Activated naive CD4-positive, alpha-beta T cell treated with anti-CD3 and anti-CD28 coated beads, Interleukin-2, amount 50 U/mL, for 16 hours (primary cell): Measurements from ENCODE around the gene UNC5C.

Experiments
- DNase-seq: peaks from one replicate; pipeline ENCODE4 v3.0.0-alpha.2; 2020

The UNC5C gene

DNA sequence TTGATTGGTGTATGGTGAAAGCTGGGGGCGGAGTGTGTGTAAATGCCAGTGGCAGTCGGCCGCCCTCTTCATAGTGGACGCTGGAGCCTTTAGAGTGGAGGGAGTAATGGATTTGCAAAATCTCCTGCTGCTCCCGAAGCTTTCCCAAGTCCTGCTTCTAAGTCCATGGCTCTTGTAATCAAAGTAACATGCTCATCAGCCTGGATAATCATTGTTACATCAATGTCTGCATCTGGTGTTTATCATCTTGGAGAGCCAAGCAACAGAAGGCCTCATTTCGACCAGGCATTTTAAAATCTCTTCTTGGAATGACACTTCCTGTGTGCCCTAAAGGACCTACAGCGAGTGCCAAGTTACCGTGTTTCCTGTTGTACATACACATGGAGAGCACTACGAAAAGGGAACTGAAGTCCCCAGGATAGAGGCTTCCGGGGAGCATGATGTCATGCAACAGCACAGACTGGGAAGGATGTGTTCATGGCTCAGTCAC, 32.2 kb downstream of the UNC5C start:
- DNase-seq = no peak

DNA sequence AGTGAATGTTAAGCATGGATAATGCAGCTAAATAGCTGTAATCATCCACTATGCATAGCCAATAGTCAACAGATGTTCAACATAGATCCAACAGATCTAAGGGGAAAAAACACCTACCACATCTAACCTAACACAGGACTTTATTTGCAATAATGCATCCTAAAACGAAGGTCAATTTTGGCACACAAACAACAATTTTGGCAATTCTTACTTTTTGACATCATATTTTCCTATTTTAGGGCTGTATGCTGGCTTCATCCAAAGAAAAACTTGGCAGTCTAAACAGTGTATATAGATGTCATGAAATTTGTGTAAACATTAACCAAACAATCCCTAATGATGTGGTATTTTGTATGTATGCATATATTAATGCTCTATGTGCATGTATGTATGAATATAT, 33.2 kb downstream of the UNC5C start:
- no peak for DNase-seq

DNA sequence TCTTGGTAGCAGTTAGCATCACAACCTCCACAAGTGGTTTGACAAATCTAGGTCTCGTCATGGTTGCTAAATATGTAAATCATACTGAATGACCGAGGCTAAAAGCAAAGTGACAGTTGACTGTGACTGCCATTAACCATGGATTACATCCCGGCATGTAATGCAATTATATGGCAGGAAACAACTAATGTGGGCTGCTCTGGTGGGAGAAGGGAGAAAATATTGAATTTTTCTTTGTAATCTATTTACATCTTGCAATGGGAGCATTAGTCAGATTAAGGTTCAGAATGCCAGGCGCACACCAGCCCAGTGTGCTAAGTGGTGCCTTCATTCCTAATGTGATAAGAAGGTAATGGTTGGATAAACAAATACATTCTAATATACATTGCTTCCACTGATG, 35.8 kb downstream of the UNC5C start:
- DNase-seq = no peak

DNA sequence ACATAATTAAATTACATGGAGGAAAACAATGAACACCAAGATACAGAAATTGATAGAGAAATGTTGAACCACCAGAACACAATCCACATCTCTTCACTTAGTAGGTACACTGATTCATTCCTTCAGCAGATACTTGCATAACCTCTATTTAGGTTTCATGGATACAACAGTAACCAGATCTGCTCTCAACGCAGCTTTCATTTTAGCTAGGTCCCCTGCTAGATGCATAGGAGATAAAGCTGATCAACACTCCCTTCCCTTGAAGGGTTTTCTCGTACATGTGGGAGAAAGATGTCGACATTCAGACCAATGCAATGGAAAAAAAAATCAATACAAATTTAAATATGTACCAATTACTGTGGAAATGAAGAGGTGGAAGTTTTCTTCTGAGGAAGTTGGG, 37.3 kb downstream of the UNC5C start:
- no peak for DNase-seq

DNA sequence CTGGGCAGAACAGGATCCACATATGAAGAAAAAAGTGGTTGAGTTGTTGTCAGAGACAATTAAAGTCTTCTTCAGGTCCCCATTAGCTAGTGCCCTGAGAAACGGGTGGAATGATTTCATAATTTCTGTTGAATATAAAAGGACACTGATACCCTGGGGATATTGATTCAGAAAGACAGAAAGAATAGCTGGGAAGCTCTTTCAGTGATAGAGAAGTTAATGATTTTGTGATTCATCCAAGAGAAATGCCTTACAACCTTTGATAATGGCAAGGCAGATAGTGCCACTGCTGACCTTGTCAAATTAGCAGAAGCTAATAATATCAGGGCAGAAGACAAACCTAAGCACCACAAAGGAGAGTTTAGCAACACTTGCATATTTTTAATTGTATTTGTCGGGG, 37.9 kb downstream of the UNC5C start:
- no peak for DNase-seq

DNA sequence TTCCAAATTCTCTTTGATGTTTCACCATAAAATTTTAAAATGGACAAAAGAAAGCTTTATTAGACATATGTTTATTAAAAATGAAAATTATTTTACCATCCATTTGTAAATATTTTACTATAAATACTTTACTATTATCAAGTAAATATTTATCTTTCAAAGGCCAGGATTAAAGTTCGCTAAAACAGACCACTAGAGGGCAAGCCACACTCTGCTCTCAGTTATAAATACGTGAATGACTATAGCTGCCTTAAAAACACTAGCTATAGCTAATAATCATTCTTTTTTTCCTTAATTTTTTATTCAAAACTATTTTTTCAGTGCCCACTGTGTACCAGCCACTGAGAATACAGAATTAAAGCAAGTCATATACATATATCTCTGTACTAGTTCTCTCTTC, 38.6 kb downstream of the UNC5C start:
- DNase-seq = no peak

DNA sequence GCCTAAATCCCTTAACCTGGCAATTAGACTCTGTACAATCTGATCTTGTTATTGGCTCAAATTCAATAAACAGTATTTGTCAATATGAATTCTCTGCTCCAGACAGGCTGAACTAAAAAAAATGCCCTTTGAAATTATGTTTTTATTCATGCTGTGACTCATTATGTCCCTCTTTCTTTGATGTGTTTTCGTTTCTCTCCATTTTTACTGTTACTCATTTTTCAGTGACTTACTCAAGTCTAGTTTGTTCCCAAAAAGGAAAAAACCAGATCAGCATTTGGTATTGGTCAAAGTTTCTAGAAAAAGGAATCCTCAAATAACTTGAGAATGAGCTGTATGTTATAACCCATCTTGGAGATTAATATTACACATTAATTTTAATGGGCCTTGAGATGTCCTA, 40.4 kb downstream of the UNC5C start:
- no peak for DNase-seq

DNA sequence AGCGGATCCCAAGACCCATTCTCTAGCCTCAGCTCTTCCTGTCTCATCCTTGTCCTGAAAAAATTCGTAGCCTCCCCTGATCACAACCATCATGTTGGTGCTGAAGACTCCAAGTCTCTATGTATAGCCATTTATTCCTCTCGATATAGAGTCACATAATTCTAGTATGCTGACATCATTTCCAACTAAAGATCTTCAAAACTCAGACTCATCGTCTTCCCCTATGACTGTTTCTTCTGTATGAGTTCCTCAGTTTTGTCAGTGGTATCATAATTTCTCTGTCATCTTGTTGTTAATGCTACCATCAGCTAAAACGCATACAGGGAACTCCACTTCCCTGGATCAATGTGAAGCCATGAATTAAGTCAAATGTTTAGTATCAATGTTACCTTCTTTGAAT, 41.2 kb downstream of the UNC5C start:
- DNase-seq = no peak

DNA sequence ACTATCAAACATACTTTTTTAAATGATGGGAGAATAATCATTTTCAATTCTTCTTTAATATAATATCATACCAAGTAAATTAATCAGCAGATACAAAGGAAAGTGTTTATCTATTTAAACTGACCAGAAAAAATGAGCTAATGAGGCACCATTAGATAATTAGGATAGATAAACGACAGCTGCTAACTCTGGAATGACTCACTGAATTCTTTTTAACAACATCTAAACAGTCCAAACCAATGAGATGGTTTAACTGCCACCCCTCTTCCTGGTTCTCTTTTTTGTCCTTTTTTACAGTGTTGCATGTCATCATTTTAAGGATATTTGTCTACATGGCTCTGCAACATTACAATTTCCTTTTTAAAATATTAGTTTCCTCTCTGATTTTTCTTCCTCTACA, 41.6 kb downstream of the UNC5C start:
- DNase-seq = no peak

DNA sequence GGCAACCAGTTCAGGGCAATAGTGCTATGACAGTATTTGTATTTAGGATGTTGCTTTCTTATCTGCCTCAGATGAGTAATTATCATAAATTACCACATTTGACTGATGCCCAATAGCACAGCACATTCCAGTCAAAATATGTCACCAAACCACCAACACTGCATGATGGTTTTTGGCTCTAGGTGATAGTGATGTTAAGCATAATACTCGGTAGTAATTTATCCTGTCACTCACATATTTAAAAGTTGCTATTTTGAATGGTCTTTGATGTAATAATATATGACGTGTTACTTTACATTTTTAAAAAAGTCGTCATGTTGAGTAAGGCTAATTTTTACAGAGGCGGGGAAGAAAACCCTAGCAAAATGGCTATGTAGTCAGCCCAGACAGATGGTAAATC, 42.5 kb downstream of the UNC5C start:
- no peak for DNase-seq

DNA sequence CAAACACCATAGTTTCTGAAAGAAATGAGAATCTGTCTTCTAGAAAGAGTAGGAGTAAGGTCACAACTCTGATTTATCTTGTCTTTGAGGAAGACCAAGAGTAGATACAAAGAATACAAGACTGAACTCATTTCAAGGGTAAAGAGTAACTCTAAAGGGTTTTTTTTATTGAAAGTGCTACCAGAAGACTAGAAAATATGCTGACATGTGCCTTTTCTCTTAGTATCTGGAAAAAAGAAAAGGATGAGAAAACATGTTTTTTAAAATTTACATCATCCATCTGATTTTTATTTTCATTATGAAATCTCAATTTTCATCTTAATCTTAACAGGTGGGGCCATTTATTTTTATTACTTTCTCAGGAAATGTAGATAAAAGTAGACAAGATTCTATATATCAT, 43.0 kb downstream of the UNC5C start:
- no peak for DNase-seq

DNA sequence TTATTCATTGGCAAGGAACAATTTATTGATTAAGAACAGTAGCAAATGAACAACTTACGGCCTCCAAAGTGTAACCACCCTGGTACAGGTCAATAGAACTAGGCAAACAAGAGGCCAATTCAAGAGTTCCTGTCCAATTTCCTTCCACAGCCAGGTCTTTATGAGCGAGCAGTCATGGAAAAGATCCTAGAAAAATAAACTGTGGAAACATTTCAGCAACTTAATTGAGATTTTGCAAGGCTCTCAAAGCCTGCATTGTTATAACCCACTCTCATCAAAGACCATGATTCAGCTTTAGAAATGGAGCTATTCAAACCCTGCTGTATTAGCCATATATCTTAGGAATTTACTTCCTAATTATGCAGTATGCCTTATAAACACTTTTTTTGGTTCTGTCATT, 43.6 kb downstream of the UNC5C start:
- DNase-seq = no peak

DNA sequence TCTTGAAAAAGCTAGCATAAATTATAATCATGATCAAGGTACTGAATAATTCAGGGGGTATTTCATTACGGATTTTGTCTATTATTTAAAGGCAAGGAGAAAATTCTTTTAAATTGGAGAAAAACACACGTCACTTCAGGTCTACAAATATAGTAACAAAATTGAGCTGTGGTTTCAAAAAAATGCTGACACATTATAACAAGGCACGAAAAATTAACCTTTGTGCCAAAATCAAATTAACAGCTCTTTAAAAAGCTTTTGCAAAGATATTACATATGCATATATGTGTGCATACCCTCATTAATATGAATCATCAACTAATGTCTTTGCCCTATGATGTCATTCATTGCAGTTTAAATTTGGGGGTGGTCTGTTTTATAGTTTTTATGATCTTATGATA, 44.3 kb downstream of the UNC5C start:
- no peak for DNase-seq

DNA sequence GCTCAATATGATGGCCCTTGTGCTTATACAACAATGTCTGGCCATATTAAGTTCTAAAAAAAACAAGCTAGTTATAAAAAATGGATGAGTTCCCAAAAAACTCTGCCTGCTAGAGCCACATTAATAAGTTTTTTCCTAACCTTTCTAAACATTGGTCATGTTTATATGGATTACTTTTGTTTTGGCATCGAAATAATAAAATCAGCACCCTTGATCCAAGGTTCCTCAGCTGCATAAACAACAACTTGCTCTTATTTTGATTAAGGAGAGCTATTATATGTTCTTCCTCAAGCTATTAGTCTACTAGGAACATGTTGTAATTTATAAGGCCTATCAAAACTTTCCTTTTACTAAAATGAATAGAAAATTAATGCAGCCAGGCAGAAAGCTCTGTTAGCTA, 48.4 kb downstream of the UNC5C start:
- DNase-seq = no peak

DNA sequence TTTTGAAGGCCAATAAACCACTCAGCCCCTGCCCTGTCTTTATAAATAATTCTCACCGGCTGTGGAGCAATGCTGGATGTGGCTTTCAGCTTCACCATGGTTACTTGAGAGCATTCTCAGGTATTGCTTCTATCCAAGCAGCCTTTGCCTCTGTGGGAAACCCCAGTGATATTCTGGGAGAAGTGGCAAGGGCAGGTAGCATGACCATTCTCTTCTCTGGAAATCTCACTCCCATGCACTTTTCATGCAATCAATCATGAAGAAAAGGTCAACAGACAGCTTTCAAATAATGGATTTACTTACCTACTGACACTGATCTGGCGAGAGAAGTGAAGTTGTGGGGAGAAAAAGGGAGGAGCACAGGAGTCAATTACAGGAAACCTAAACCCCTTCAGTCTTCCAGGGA, 49.5 kb downstream of the UNC5C start:
- no peak for DNase-seq

DNA sequence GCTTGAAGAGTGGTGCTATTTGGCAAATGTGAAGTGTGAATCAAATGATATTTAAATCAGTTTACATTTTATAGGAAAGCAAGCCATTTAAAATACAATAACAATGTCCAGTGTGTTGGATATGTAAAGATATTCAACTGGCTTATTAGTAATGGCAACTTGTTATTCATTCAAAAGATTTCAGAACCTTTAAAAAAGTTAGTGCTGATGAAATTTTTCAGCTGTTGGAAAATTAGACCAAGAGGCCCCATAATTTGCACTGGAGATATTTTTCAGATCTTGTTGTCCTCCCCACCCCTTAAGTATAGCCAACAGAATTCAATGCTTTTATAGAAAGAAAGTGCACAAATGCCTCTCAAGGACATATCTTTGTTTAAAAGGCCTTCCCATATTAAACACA, 54.6 kb downstream of the UNC5C start:
- DNase-seq = no peak

DNA sequence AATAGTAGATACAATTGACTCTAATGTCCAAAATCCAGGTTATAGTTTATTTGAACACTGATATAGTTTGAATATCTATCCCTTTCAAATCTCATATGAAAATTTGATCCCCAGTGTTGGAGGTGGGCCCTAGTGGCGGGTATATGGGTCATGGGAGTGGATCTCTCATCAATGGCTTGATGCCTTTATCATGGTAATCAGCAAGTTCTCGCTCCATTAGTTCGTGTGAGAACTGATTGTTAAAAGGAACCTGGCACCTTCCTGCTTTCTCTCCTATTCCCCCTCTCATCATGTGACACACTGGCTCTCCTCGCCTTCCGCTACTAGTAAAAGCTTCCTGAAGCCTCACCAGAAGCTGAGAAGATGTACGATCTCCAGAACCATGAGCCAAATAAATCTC, 70.1 kb downstream of the UNC5C start:
- no peak for DNase-seq

DNA sequence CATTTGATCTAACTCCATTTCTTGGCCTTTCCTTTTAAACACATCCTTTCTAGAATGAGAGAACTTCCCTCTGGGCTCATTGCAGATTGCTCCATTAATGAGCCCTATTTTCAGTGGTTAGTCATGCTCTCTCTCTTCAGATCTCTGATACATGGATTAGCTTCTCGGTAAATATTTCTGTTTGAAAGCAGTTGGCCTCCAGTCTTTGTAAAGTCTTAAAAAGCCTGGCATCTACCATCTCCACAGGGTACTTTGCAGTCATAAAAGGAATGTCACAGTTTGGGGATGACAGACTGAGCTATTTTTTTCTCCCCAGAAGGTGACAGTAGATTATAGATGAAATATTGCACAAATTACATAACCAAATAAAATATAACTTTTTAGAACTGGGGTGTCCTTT, 72.7 kb downstream of the UNC5C start:
- no peak for DNase-seq

DNA sequence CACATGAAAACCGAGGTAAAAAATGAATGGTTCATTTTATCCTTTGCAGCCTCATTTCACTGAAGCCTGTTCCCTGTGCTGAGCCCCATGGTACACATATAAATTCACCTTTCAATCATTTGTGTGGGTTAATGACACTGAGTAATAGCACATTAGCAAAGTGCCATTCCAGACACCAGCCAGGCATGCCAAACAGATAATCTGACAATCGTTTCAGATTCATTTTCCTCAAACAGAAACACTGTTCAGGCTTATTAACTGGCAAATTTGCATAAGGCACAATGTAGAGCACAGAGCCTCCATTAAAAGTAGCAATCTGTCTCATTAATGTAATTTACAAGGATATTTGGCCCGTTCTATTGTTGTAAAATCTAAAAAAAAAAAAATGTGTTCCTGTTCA, 76.2 kb downstream of the UNC5C start:
- no peak for DNase-seq

DNA sequence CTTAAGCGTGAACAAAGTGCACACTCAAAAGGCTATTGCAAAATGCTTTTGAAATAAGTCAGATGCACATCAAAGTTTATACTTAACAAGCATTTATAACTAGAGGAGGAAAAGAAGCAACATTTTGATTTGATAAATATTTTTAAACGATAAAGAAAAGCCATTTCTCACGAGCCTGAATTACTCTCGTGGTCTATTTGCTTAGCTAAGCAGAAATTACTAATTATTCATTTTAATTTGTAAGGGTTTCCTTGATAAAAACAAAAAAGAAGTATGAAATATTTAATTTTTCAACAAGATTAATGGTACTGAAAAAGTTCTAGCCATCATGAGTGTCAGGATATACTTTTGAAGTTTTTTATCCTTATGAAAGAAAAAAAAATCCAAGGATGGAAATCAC, 78.2 kb downstream of the UNC5C start:
- no peak for DNase-seq

DNA sequence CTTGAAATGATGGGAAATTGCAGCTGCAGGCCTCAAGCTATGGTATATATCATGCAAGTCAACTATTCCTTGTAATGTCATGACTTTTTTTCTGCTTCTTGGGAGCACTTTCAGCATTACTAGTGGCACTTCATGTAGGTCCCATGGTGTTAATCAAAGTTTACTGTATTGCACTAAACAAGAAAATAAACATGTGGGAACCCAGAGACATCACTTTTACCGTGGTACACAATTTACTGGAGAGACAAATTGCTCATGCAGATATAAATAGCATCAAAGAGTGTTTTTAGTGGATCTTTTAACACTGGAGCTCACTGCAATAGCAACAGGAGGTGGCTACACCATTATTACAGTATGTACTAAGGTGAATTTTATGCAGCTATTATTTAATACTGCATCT, 79.2 kb downstream of the UNC5C start:
- DNase-seq = no peak

DNA sequence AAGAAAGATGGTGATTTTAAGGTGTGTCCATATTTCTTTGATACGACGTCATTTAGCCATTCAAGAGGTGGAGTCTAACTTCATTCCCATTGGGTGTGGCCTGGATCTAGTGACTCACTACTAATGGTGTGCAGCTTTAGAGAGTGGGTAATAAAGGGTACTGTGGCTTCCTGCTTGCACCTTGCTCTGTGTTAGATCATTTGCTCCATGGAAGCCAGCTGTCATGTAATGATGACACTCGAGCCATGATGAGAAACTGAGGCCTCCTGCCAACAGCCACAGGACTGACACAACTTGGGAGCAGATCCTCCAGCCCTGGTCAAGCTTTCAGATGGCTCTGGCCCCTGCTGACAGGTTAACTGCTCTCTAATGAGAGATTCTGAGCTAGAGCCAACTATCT, 82.0 kb downstream of the UNC5C start:
- DNase-seq = no peak

DNA sequence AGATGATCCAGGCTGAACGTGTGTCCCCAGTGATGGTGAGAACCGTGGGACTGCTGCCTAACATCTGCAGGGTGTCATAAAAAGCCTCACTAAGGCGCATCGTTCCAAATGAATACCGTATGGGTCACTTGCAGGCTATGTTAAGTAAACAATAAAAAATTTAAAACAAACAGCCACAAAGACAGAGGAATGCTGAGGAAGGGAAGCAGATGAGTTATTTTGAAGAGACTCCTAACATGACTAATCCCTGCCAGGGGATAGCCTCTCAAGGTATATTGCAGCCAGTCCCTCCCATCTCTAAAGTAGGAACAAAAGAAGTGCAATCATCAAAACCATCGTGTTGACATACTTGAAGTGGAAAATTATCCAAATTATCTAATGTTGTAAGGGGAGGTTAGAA, 83.8 kb downstream of the UNC5C start:
- no peak for DNase-seq

DNA sequence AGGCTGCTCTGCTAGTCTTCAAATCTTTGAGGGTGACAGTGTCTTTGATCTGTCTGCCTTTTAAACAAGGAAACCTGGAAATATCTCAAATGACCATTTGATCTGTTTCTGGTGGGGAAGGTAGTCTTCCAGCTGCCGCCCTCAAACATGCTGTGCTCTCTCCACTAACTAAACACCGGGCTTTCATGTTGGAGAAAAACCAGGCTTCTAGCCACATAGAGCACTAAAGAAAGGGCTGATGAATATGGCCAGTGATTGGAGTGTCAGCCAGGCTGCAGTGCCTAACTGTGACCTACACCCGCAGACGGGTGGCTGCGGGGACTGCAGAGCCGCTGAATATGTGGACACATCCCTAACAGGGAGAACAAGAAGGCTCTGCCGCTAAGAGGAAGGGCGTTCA, 85.9 kb downstream of the UNC5C start:
- DNase-seq = no peak

DNA sequence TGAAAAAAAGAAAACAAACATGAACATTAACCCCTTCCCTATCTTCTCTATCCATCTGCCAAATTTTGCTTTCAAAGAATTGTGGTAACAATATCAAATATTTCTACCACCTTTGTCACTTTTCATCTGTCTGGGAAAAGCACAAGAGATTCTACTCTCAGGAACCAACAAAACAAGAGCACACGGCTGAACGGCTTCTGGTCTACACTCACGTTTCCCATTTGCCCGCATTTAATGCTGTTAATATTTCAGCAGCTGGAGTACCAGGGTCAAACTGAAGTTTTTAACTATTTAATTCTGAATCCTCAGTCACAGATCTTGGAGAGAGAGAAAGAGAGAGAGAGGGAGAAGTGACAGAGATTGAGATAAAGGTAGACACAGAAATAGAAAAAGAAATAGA, 91.4 kb downstream of the UNC5C start:
- DNase-seq = no peak

DNA sequence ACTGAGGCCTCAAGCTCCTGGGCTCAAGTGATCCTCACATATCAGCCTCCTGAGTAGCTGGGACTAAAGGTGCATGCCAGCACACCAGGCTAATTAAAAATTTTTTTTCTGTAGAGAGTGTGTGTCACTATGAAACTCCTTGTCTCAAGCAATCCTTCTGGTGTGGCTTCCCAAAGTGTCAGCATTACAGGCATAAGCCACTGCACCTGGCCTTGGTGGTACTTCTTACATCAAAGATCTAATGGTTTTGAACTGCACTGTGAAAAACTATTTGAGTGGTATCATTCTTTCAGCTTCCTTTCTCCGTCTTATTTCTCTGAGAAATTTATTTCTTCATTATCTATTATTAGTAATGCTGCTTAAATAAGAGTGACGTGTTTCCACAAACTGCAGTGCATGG, 98.5 kb downstream of the UNC5C start:
- DNase-seq = no peak
